Measurements from ENCODE around the gene SOCS6. TPM values are rescaled to one million over a fixed set of nuclear protein-coding genes. Genes with fewer than 3 reads are reported as not detected.

The SOCS6 gene
- polyA plus RNA-seq, 1 of the 3 experiments (the other 2 are of a cell fraction): 12.1 TPM

DNA sequence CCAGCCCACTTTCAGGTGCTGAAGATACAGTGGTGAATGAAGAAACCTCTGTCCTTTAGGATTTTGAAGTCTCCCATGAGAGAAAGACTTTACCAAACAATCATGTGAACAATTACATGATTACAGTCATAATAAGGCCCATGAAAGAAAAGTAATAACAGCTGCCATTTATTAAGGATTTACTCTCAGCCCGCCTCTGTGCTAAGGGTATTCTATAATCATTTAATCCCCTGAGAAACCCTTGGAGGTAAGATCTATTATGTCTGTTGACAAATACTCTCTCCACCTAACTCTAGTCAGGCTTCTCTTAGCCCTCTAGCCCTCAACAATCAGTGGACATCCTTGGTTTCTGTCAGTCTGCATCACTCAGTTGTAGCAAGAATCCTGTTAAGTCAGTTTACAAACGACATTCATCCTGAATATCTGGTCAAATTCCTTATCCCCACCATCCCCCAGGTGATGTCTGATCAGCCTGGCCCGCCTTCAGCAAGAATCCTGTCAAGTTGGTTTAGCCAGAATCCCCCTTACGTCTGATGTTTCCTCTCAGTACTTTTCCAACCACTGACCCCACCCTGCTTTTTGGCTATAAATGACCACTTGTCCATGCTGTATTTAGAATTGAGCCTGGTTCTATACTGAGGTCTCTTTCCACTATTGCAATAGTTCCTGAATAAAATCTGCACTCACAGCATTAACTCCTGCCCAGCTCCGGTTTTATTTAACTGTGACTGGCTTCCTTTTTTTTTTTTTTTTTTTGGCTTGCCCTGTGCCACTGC is 12.2 kb upstream of the SOCS6 start:
- no peak overlapping the region for H3K27ac ChIP-seq (ENCODE audit: low read depth in 2 of 2, low read length in 1 of 2)
- no peaks in the 10 kb centered on the region for H3K27me3 ChIP-seq (ENCODE audit: insufficient read depth)
- H3K4me3 ChIP-seq (ENCODE audit: low read depth in 2 of 2, low read length in 1 of 2): no peak overlapping the region
- no peak overlapping the region for H3K4me2 ChIP-seq
- no peaks in the 10 kb centered on the region for H3K9me3 ChIP-seq
- H3K9ac ChIP-seq: no peak overlapping the region
- H3K9me2 ChIP-seq: no peaks in the 10 kb centered on the region
- ChIA-PET CTCF (no interaction called here), POLR2A (no interaction called here)
- DNase-seq: no peak
- H4K20me1 ChIP-seq (ENCODE audit: insufficient read depth): no peaks in the 10 kb centered on the region
- H3F3A ChIP-seq (replicated peaks; ENCODE audit: insufficient read depth): no peaks in the 10 kb centered on the region
- TF ChIP-seq REST (IDR thresholded peaks at IDR 0.05; ENCODE audit: low read depth, low read length): no peak
- no peak for TF ChIP-seq ZBTB33 (IDR thresholded peaks at IDR 0.05; ENCODE audit: borderline replicate concordance, low read depth)
- no peak for TF ChIP-seq NRF1 (IDR thresholded peaks at IDR 0.05; ENCODE audit: low read depth, low read length)
- no peak for TF ChIP-seq GABPA (IDR thresholded peaks at IDR 0.05; ENCODE audit: low read depth)
- no peak for TF ChIP-seq GATA2 (CRISPR knock-in tag; IDR thresholded peaks at IDR 0.05)
- no peak for TF ChIP-seq NFIC (IDR thresholded peaks at IDR 0.05; ENCODE audit: borderline replicate concordance)
- TF ChIP-seq EP300 (IDR thresholded peaks at IDR 0.05; ENCODE audit: borderline replicate concordance in 1 of 2, low read depth in 1 of 2, low read length in 1 of 2): no peak
- TF ChIP-seq YY1 (IDR thresholded peaks at IDR 0.05; ENCODE audit: low read depth): no peak
- no peak for TF ChIP-seq SMC3 (IDR thresholded peaks at IDR 0.05; ENCODE audit: low read depth, low read length)
- TF ChIP-seq EZH2phosphoT487 (IDR thresholded peaks at IDR 0.05; ENCODE audit: borderline replicate concordance, low read depth): no peak
- TF ChIP-seq TAF1 (IDR thresholded peaks at IDR 0.05; ENCODE audit: borderline replicate concordance, low read depth, low read length): no peak
- no peak for TF ChIP-seq USF2 (IDR thresholded peaks at IDR 0.05; ENCODE audit: borderline replicate concordance, low read depth, low read length)
- no peak for TF ChIP-seq TEAD4 (IDR thresholded peaks at IDR 0.05; ENCODE audit: borderline replicate concordance, insufficient read depth)
- no peak for TF ChIP-seq USF1 (IDR thresholded peaks at IDR 0.05; ENCODE audit: borderline replicate concordance, low read depth)
- TF ChIP-seq MEF2A (IDR thresholded peaks at IDR 0.05; ENCODE audit: borderline replicate concordance, low read depth): no peak
- TF ChIP-seq SIN3A (IDR thresholded peaks at IDR 0.05; ENCODE audit: borderline replicate concordance, low read depth, low read length): no peak
- TF ChIP-seq, protein P1, sequence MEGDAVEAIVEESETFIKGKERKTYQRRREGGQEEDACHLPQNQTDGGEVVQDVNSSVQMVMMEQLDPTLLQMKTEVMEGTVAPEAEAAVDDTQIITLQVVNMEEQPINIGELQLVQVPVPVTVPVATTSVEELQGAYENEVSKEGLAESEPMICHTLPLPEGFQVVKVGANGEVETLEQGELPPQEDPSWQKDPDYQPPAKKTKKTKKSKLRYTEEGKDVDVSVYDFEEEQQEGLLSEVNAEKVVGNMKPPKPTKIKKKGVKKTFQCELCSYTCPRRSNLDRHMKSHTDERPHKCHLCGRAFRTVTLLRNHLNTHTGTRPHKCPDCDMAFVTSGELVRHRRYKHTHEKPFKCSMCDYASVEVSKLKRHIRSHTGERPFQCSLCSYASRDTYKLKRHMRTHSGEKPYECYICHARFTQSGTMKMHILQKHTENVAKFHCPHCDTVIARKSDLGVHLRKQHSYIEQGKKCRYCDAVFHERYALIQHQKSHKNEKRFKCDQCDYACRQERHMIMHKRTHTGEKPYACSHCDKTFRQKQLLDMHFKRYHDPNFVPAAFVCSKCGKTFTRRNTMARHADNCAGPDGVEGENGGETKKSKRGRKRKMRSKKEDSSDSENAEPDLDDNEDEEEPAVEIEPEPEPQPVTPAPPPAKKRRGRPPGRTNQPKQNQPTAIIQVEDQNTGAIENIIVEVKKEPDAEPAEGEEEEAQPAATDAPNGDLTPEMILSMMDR (IDR thresholded peaks at IDR 0.05): no peak
- H2AFZ ChIP-seq (ENCODE audit: low read depth): no peak overlapping the region
- H3K36me3 ChIP-seq (replicated peaks in 1 of 2; ENCODE audit: control insufficient read depth in 1 of 2, insufficient read depth in 2 of 2, low read length in 1 of 2): no peaks in the 10 kb centered on the region
- H3K4me1 ChIP-seq (ENCODE audit: control insufficient read depth in 1 of 2, insufficient read depth in 2 of 2, low read depth in 1 of 2, low read length in 1 of 2): no peaks in the 10 kb centered on the region
- no peaks in the 10 kb centered on the region for H3K79me2 ChIP-seq (ENCODE audit: insufficient read depth)
- 82% methylated on average over 5 of the region's 5 CpGs for WGBS (ENCODE audit: low lambda C conversion rate)
